ENCODE data around the gene AKTIP. TPM values are rescaled to one million over a fixed set of nuclear protein-coding genes. Genes with fewer than 3 reads are reported as not detected.
A peak's percentile ranks its signal among the peaks of the same experiment; 100 is the strongest.

AKTIP gene
- total RNA-seq, 1 experiment from 2014 or later, result 26.2 TPM

GRCh38 chr16:53503991-53504663 lies 1.1 kb upstream of the AKTIP start:
- peak overlapping the region; percentile 91 to 97 (median 91) for H3K27ac Mint-ChIP-seq
- no peak for DNase-seq
- H3K4me1 Mint-ChIP-seq, result peaks cover 25 to 31% of the 10 kb centered on the region in 2 experiments
- Histone ChIP-seq H3K4me2 (ENCODE audit: insufficient read depth, insufficient read length, low read length) (peak overlapping the region; percentile 71), H4K20me1 (ENCODE audit: control insufficient read depth, insufficient read depth, insufficient read length) (no peaks in the 10 kb centered on the region), H2AFZ (ENCODE audit: low read length) (no peak overlapping the region), H2BK12ac (ENCODE audit: insufficient read length, low read depth, low read length) (no peak overlapping the region), H2BK20ac (ENCODE audit: low read depth, low read length, poor library complexity, severe bottlenecking) (no peak overlapping the region), H3K27me3 (ENCODE audit: insufficient read depth, low read length) (no peaks in the 10 kb centered on the region), H4K91ac (ENCODE audit: insufficient read length, low read depth, low read length) (no peak overlapping the region), H3T11ph (ENCODE audit: low read length) (no peak overlapping the region), H4K5ac (ENCODE audit: insufficient read length, low read depth, low read length) (no peak overlapping the region), H3K4me1 (ENCODE audit: insufficient read depth, low read length) (peaks cover 7% of the 10 kb centered on the region; the same call in 1 of the 2 replicates), H3K23ac (ENCODE audit: insufficient read length, low read depth, low read length) (no peak overlapping the region), H4K8ac (replicated peaks; ENCODE audit: insufficient read length, low read depth, low read length) (no peak overlapping the region), H3K79me2 (ENCODE audit: insufficient read depth, low read length) (no peaks in the 10 kb centered on the region; the same call in 1 of the 2 replicates), H3K79me1 (ENCODE audit: insufficient read depth, low read depth, low read length, poor library complexity, severe bottlenecking) (no peaks in the 10 kb centered on the region), H3K4ac (ENCODE audit: low read depth, low read length) (no peak overlapping the region), H2BK120ac (ENCODE audit: low read depth, low read length, poor library complexity, severe bottlenecking) (no peak overlapping the region), H3K23me2 (ENCODE audit: insufficient read length, low read depth, low read length, poor library complexity, severe bottlenecking) (peaks cover 5% of the 10 kb centered on the region), H2BK15ac (ENCODE audit: low read depth, low read length) (no peak overlapping the region), H2BK5ac (ENCODE audit: insufficient read length, low read length) (no peak overlapping the region), H3K56ac (ENCODE audit: insufficient read length, low read depth, low read length) (no peak overlapping the region), H3K9me3 (ENCODE audit: control insufficient read depth, low read depth, low read length) (no peaks in the 10 kb centered on the region), H3K9ac (ENCODE audit: extremely low read depth, insufficient read length, low read length) (no peak overlapping the region), H3K18ac (ENCODE audit: insufficient read length, low read depth, low read length) (no peak overlapping the region), H3K27ac (ENCODE audit: insufficient read length, low read depth, low read length) (no peak overlapping the region), H3K14ac (ENCODE audit: insufficient read depth, low read length) (no peak overlapping the region), H2AK5ac (ENCODE audit: insufficient read length, low read length) (no peak overlapping the region)
- TF ChIP-seq CTCF (conservative IDR thresholded peaks at IDR 0.05), result no peak
- H3K9me3 Mint-ChIP-seq, result peaks cover 0 to 2% of the 10 kb centered on the region in 2 experiments; a peak in 1 of 5 replicates
- H3K36me3 Mint-ChIP-seq (ENCODE audit: insufficient read depth in 1 of 3, low read depth in 3 of 3), result peaks cover 0 to 6% (median 1%) of the 10 kb centered on the region in 3 experiments; a peak in 4 of 7 replicates
- no CpG with 5 or more reads among the region's 15 CpGs for WGBS (ENCODE audit: extremely low coverage, insufficient read length, low lambda C conversion rate)
- H3K27me3 Mint-ChIP-seq (ENCODE audit: low read depth), result no peaks in the 10 kb centered on the region
- peak overlapping the region; percentile 86 to 95 for H3K4me3 Mint-ChIP-seq

Data from H9 (cell line).